AG09319 (cell line): Measurements from ENCODE around the gene ATM.
"Not testable (repeated sequence)": the region's sequence is repeated elsewhere in the genome, so short reads cannot be mapped to it uniquely, and the experiment has no call there.

Experiments used
- DNase-seq: peaks from one replicate; pipeline ENCODE4 v3.0.0-alpha.2; 2010; ENCODE audit warnings: low read depth; ENCODE audit errors: extremely low read depth
- TF ChIP-seq, protein P1 (sequence below): IDR thresholded peaks from 2 replicates; pipeline ENCODE4 v1.5.1; 2011; ENCODE audit warnings: low read depth, mild to moderate bottlenecking, inconsistent platforms, low read length, moderate library complexity

Gene ATM

GRCh38 chr11:108388576-108388975 is 165.7 kb downstream of the ATM start:
- TF ChIP-seq, protein P1, sequence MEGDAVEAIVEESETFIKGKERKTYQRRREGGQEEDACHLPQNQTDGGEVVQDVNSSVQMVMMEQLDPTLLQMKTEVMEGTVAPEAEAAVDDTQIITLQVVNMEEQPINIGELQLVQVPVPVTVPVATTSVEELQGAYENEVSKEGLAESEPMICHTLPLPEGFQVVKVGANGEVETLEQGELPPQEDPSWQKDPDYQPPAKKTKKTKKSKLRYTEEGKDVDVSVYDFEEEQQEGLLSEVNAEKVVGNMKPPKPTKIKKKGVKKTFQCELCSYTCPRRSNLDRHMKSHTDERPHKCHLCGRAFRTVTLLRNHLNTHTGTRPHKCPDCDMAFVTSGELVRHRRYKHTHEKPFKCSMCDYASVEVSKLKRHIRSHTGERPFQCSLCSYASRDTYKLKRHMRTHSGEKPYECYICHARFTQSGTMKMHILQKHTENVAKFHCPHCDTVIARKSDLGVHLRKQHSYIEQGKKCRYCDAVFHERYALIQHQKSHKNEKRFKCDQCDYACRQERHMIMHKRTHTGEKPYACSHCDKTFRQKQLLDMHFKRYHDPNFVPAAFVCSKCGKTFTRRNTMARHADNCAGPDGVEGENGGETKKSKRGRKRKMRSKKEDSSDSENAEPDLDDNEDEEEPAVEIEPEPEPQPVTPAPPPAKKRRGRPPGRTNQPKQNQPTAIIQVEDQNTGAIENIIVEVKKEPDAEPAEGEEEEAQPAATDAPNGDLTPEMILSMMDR: no peak
- DNase-seq: no peak

DNA sequence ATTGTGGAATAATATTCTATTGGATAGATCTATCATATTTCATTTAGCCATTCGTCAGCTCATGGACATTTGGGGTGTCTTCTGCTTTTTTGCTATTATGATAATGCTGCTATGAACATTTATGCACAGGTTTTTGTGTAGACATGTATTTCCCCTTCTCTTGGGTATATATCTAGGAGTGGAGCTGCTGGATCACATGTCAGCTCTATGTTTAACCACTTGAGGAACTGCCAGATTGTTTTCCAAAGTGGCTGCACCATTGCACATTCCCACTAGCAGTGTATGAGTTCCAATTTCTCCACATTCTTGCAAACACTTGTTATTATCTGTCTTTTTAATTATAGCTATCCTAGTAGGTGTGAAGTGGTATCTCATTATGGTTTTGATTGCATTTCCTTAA is 169.5 kb downstream of the ATM start:
- DNase-seq: no peak
- TF ChIP-seq, protein P1: no peak

DNA sequence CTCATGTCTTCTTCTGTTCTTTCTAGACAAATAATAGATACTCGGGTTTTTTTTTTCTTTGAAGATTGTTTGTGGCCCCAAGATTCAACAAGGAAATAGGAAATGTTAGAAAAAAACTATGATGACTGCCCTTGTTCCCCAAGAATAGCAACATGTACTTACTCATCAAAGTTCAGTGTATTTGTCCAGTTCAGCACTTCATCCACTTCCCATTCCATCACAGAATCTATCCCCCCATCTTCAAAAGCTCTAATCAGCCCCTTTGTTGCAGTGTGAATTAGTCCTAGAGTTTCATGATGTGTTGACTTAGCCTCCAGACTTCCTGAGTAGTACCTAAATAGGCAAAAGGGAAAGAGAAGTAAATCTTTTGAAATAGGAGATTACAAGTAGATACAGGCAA is 170.2 kb downstream of the ATM start:
- TF ChIP-seq, protein P1: no peak
- no peak for DNase-seq

GRCh38 chr11:108394744-108395284 is 171.9 kb downstream of the ATM start:
- no peak for DNase-seq

GRCh38 chr11:108396672-108397071 is 173.8 kb downstream of the ATM start:
- not testable (repeated sequence) for DNase-seq

More at GRCh38 chr11:108394744-108395284, 171.9 kb downstream of the ATM start:
- TF ChIP-seq, protein P1: no peak

DNA sequence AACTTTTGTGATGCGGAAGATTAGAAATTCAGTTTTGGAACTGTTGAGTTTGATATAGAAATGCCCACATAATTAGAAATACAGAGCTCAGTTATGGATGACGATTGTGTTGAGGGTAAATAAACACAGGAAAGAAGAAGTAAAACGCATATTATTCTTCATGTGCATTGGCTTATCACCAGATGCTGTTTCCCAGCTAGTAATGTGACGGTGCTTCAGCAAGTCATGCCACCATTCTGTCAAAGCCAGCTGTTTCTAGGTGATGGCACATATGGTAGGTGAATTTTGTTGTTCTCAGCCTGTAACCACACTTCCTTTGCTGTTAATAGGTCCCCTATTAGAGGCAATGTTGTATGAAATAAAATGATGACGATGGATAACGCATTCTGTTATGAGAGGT is 175.6 kb downstream of the ATM start:
- DNase-seq: no peak
- TF ChIP-seq, protein P1: no peak

GRCh38 chr11:108402241-108402640 is 179.4 kb downstream of the ATM start:
- TF ChIP-seq, protein P1: no peak

DNA sequence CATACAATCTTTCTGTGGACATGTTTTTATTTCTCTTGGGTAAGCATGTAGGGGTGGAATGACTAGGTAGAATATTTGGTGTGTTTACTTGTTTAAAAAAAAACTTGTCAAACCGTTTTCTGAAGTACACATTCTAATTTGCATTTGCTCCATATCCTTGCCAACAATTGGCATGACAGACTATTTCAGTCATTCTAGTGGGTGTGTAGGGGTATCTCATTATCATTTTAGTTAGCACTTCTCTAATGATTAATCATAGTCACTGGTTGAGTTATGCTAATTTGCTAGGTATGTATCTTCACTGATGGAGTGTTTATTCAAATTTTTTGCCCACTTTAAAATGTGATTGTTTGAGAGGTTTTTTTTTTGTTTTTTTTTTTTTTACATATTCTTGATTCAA is 180.2 kb downstream of the ATM start:
- DNase-seq: no peak
- TF ChIP-seq, protein P1: no peak

More at GRCh38 chr11:108402241-108402640, 179.4 kb downstream of the ATM start:
- DNase-seq: no peak
